Measurements from ENCODE around the gene CHML.

Gene CHML

GRCh38 chr1:241666419-241666818 lies 26.2 kb upstream of the CHML start:
- TF ChIP-seq FOXP2 (optimal IDR thresholded peaks at IDR 0.05; ENCODE audit: borderline replicate concordance, extremely low read depth, extremely low read length, insufficient read depth): no peak
- no peak for TF ChIP-seq TAF1 (IDR thresholded peaks at IDR 0.05; ENCODE audit: borderline replicate concordance, insufficient read depth, low read length)
- TF ChIP-seq POLR2AphosphoS5 (IDR thresholded peaks at IDR 0.05; ENCODE audit: low read depth, low read length): no peak
- TF ChIP-seq REST (IDR thresholded peaks at IDR 0.05; ENCODE audit: insufficient read depth in 1 of 2, low read depth in 2 of 2, low read length in 2 of 2): no peak
- TF ChIP-seq SIN3A (IDR thresholded peaks at IDR 0.05; ENCODE audit: borderline replicate concordance, insufficient read depth, low read length): no peak

DNA sequence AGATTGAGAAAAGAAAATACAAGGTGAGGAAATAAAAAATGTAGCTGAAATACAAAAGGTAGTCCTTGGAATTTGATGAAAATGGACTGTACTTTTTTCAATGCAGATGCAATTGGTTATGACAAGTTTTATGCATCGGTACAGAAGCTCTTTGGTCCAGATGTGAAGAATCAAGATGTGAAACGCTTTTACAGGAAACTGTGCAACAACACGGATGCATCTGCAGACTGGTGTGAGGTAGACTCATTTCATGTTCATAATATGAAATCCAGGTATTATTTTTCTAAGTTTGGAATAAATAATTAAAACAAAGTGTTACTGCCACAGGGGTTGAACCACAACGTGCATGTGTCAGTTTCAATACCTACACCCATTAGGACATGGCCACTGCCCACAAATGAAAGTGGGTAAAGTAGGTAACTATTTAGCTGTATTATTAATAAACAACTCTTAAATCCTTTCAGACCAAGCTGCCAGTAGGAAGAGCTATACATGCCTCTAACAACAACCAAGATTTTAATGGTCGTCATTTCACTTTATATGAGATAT lies 20.3 kb upstream of the CHML start:
- no peak for TF ChIP-seq REST (IDR thresholded peaks at IDR 0.05; ENCODE audit: insufficient read depth in 1 of 2, low read depth in 2 of 2, low read length in 2 of 2)
- no peak for TF ChIP-seq SIN3A (IDR thresholded peaks at IDR 0.05; ENCODE audit: borderline replicate concordance, insufficient read depth, low read length)
- no peak for TF ChIP-seq FOXP2 (optimal IDR thresholded peaks at IDR 0.05; ENCODE audit: borderline replicate concordance, extremely low read depth, extremely low read length, insufficient read depth)
- TF ChIP-seq TAF1 (IDR thresholded peaks at IDR 0.05; ENCODE audit: borderline replicate concordance, insufficient read depth, low read length): no peak
- no peak for TF ChIP-seq POLR2AphosphoS5 (IDR thresholded peaks at IDR 0.05; ENCODE audit: low read depth, low read length)

DNA sequence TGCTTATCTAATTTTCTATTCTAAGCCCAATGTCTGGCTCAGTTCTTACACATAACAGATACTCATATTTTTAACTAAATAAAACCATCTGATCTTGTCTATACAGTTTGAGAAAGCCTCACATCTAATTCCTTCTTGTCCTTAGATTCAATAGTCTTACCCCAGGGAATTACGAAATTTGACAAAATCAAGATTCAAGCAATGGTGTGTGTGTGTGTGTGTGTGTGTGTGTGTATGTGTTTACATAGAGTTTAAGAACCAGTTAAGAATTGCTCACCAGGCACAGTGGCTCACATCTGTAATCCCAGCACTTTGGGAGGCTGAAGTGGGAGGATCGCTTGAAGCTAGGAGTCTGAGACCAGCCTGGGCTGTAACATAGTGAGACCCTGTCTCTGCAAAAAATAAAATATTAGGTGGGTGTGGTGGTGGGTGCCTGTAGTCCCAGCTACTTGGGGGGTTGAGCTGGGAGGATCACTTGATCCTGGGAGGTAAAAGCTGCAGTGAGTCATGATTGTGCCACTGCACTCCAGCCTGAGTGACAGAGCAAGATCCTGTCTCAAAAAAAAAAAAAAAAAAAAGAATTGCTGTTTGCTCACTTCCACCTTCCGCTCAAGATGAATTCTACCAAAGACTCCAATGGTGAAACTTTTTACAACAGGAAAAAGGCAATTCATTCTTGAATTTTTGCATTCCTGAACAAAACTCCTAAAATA lies 18.1 kb upstream of the CHML start:
- TF ChIP-seq FOXP2 (optimal IDR thresholded peaks at IDR 0.05; ENCODE audit: borderline replicate concordance, extremely low read depth, extremely low read length, insufficient read depth) (no peak), SIN3A (IDR thresholded peaks at IDR 0.05; ENCODE audit: borderline replicate concordance, insufficient read depth, low read length) (no peak), TAF1 (IDR thresholded peaks at IDR 0.05; ENCODE audit: borderline replicate concordance, insufficient read depth, low read length) (no peak), REST (IDR thresholded peaks at IDR 0.05; ENCODE audit: insufficient read depth in 1 of 2, low read depth in 2 of 2, low read length in 2 of 2) (no peak), POLR2AphosphoS5 (IDR thresholded peaks at IDR 0.05; ENCODE audit: low read depth, low read length) (no peak)

GRCh38 chr1:241654641-241655040 lies 14.5 kb upstream of the CHML start:
- TF ChIP-seq SIN3A (IDR thresholded peaks at IDR 0.05; ENCODE audit: borderline replicate concordance, insufficient read depth, low read length) (no peak), REST (IDR thresholded peaks at IDR 0.05; ENCODE audit: insufficient read depth in 1 of 2, low read depth in 2 of 2, low read length in 2 of 2) (no peak), POLR2AphosphoS5 (IDR thresholded peaks at IDR 0.05; ENCODE audit: low read depth, low read length) (no peak)
